SU-DHL-6 (cell line): Measurements from ENCODE around the gene MORN5.

Experiments used
- H2AFZ ChIP-seq: fragments of 200-600 bp; sonication (generic); 2 replicates; pipeline ENCODE4 v1.6.1; 2014; ENCODE audit warnings: low read depth, mild to moderate bottlenecking, moderate library complexity, mixed read lengths, antibody characterized with exemption, low read length; ENCODE audit not compliant: severe bottlenecking
- H3F3A ChIP-seq: fragments of 200-600 bp; shearing (Covaris generic); 2 replicates; pipeline ENCODE4 v1.6.0; 2016; ENCODE audit warnings: antibody characterized with exemption, mild to moderate bottlenecking; ENCODE audit not compliant: insufficient read depth
- H3K27ac ChIP-seq: fragments of 200-600 bp; sonication (generic); 2 replicates; pipeline ENCODE4 v1.5.1; 2016; ENCODE audit warnings: low read depth, mild to moderate bottlenecking, low read length, moderate library complexity, mixed read lengths
- H3K27me3 ChIP-seq: fragments of 200-600 bp; sonication (generic), shearing (Covaris generic); 2 replicates; pipeline ENCODE4 v1.6.0; 2014; ENCODE audit warnings: mild to moderate bottlenecking, low read length
- H3K36me3 ChIP-seq: fragments of 200-600 bp; sonication (generic); 2 replicates; pipeline ENCODE4 v1.6.1; 2014; ENCODE audit warnings: mild to moderate bottlenecking, low read length, mixed read lengths
- H3K4me2 ChIP-seq: fragments of 300-600, 200-600 bp; shearing (Covaris generic), sonication (generic); 2 replicates; pipeline ENCODE4 v1.6.0; 2014; ENCODE audit warnings: low read length, low read depth, mild to moderate bottlenecking; ENCODE audit not compliant: poor library complexity, severe bottlenecking
- H3K4me3 ChIP-seq: fragments of 200-600 bp; sonication (generic); 2 replicates; pipeline ENCODE4 v1.5.1; 2014; ENCODE audit warnings: antibody characterized with exemption, low read length, mild to moderate bottlenecking, mixed read lengths; ENCODE audit not compliant: insufficient read depth, poor library complexity, severe bottlenecking
- H3K79me2 ChIP-seq: fragments of 200-600 bp; sonication (generic); 2 replicates; pipeline ENCODE4 v1.6.1; 2014; ENCODE audit warnings: mild to moderate bottlenecking, low read length, moderate library complexity; ENCODE audit not compliant: insufficient read depth
- H3K9ac ChIP-seq: fragments of 200-600 bp; sonication (generic); 2 replicates; pipeline ENCODE4 v1.7.0; 2014; ENCODE audit warnings: mild to moderate bottlenecking, low read length
- H3K9me2 ChIP-seq: fragments of 200-600 bp; sonication (generic); replicated peaks from 2 replicates; pipeline ENCODE4 v1.6.1; 2014; ENCODE audit warnings: low read length; ENCODE audit not compliant: insufficient read depth
- H3K9me3 ChIP-seq: fragments of 200-600 bp; sonication (generic); 2 replicates; pipeline ENCODE4 v1.6.1; 2014; ENCODE audit warnings: low read length, mixed read lengths; ENCODE audit not compliant: insufficient read depth
- H4K20me1 ChIP-seq: fragments of 200-600 bp; sonication (generic); 2 replicates; pipeline ENCODE4 v1.6.1; 2014; ENCODE audit warnings: low read depth, mild to moderate bottlenecking, antibody characterized with exemption, low read length, moderate library complexity, mixed read lengths
- CTCF ChIP-seq: fragments of 200-600 bp; sonication (generic); IDR thresholded peaks from one replicate; pipeline ENCODE4 v1.5.1; 2017; ENCODE audit warnings: antibody characterized with exemption, mild to moderate bottlenecking, low read length, moderate library complexity; ENCODE audit not compliant: insufficient read depth, poor library complexity, severe bottlenecking
- EZH2phosphoT487 ChIP-seq: fragments of 200-600 bp; sonication (generic), shearing (Covaris generic); conservative IDR thresholded peaks from 2 replicates; pipeline ENCODE4 v1.6.1; 2018; ENCODE audit warnings: mild to moderate bottlenecking, antibody characterized with exemption, low read length, moderate library complexity, mixed read lengths

Gene MORN5

GRCh38 chr9:122217640-122218039, 57.9 kb downstream of the MORN5 start:
- H3K4me2 ChIP-seq, result no peak overlapping the region
- no peaks in the 10 kb centered on the region for H3K27me3 ChIP-seq
- H3K9me2 ChIP-seq, result no peaks in the 10 kb centered on the region
- no peaks in the 10 kb centered on the region for H3K79me2 ChIP-seq
- H3K36me3 ChIP-seq, result no peaks in the 10 kb centered on the region
- H3K9me3 ChIP-seq, result no peaks in the 10 kb centered on the region
- H3K9ac ChIP-seq, result no peak overlapping the region
- no peak overlapping the region for H3K27ac ChIP-seq
- H3K4me3 ChIP-seq, result no peak overlapping the region
- H3F3A ChIP-seq, result no peaks in the 10 kb centered on the region
- no peak for TF ChIP-seq CTCF
- no peak for TF ChIP-seq EZH2phosphoT487
- no peak overlapping the region for H2AFZ ChIP-seq
- no peaks in the 10 kb centered on the region for H4K20me1 ChIP-seq

- Histone ChIP-seq H3K27ac (no peak overlapping the region), H3K4me3 (no peak overlapping the region), H3K36me3 (no peaks in the 10 kb centered on the region), H3F3A (no peaks in the 10 kb centered on the region), H3K9me3 (no peaks in the 10 kb centered on the region), H3K9ac (no peak overlapping the region), H3K27me3 (no peaks in the 10 kb centered on the region), H4K20me1 (no peaks in the 10 kb centered on the region), H3K9me2 (no peaks in the 10 kb centered on the region), H3K79me2 (no peaks in the 10 kb centered on the region), H2AFZ (no peak overlapping the region), H3K4me2 (no peak overlapping the region)
- no peak for TF ChIP-seq CTCF
- TF ChIP-seq EZH2phosphoT487, result no peak
Observed at GRCh38 chr9:122218071-122218934, 58.6 kb downstream of the MORN5 start.

DNA sequence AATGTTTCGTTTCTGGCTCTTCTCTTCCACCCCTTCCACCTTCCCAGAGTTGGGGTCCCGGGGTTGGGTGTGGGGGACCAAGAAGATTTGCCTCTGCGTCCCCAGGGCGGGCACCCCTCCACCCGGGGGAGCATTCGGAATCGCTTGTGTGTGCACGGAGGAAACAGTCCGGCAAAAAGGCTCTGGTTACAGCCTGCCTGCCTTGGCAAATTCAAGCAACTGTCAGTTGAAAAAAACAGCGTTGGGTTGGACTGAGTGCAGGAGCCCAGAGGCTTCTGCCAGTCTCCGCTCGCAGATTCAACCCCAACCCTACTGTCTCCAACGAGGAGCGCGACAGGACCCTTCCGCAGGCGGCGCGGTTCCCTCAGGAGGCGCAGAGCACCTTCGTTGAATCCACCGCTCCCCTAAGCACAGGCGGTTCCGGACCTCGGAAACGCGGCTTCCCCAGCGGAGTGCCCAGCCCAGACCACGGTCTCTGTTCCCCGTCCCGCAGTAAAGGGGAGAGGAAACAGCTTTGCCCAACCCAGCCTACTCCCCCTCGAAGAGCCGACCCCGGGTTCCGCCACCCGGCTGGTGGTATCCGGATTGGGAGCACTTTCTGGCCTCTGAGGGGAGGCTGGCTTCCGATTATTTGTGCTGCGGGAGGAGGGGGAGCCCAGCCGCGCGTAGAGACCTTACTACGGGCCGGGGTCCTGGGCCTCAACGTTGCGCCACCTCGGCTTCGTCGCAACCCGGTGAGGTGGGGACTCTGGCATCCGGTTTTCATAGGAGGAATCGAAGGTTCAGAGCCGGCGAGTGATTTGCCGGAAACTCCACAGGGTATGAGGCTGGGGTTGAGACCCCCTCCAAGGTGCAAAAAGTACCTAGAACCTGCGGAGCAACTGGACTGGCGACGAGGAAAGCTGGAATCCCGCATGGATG, 59.5 kb downstream of the MORN5 start:
- no peak overlapping the region for H3K4me2 ChIP-seq
- no peaks in the 10 kb centered on the region for H3F3A ChIP-seq
- H3K27ac ChIP-seq, result no peak overlapping the region
- H3K27me3 ChIP-seq, result no peaks in the 10 kb centered on the region
- H2AFZ ChIP-seq, result no peak overlapping the region
- TF ChIP-seq CTCF (no peak), EZH2phosphoT487 (no peak)
- H3K9ac ChIP-seq, result no peak overlapping the region
- no peak overlapping the region for H3K4me3 ChIP-seq
- H3K36me3 ChIP-seq, result no peaks in the 10 kb centered on the region
- H3K9me2 ChIP-seq, result no peaks in the 10 kb centered on the region
- H3K9me3 ChIP-seq, result no peaks in the 10 kb centered on the region
- H3K79me2 ChIP-seq, result no peaks in the 10 kb centered on the region
- H4K20me1 ChIP-seq, result no peaks in the 10 kb centered on the region
